Measurements from ENCODE around the gene BTD.
"Not testable (repeated sequence)": the region's sequence is repeated elsewhere in the genome, so short reads cannot be mapped to it uniquely, and the experiment has no call there.

Gene BTD

GRCh38 chr3:15601399-15602145, at the start of gene BTD, which contains the start of gene HACL1:
TSS of gene BTD (plus strand) at chr3:15601745. CDS start at chr3:15635440, 33,695 bp downstream.
TSS of gene HACL1 (minus strand) at chr3:15601569. CDS start at chr3:15601463, 106 bp downstream.
- DNase-seq: no peak

GRCh38 chr3:15551902-15552301, 49.6 kb upstream of the BTD start:
- DNase-seq: no peak

GRCh38 chr3:15553749-15554148, 47.8 kb upstream of the BTD start:
- no peak for DNase-seq

- no peak for DNase-seq
These were observed 45.0 kb upstream of the BTD start for GRCh38 chr3:15556512-15556911.

- peak; percentile 83 for DNase-seq
These were observed 44.0 kb upstream of the BTD start for GRCh38 chr3:15557511-15557946.

- no peak for DNase-seq
These were observed 43.0 kb upstream of the BTD start for GRCh38 chr3:15558581-15558980.

- no peak for DNase-seq
These were observed 39.0 kb upstream of the BTD start for GRCh38 chr3:15562560-15562959.

GRCh38 chr3:15563190-15563589, 38.4 kb upstream of the BTD start:
- no peak for DNase-seq

- no peak for DNase-seq
These were observed 29.4 kb upstream of the BTD start for GRCh38 chr3:15572138-15572537.

GRCh38 chr3:15575446-15575845, 26.1 kb upstream of the BTD start:
- DNase-seq: no peak

GRCh38 chr3:15576475-15576874, 25.1 kb upstream of the BTD start:
- no peak for DNase-seq

- no peak for DNase-seq
These were observed 23.2 kb upstream of the BTD start for GRCh38 chr3:15578289-15578867.

GRCh38 chr3:15579051-15579450, 22.5 kb upstream of the BTD start:
- DNase-seq: no peak

GRCh38 chr3:15581471-15582394, 19.8 kb upstream of the BTD start:
- no peak for DNase-seq

- DNase-seq: no peak
These were observed 16.3 kb upstream of the BTD start for GRCh38 chr3:15585111-15585845.

GRCh38 chr3:15591242-15591641, 10.3 kb upstream of the BTD start:
- DNase-seq: no peak

- DNase-seq: no peak
These were observed 9.6 kb upstream of the BTD start for GRCh38 chr3:15591928-15592327.

GRCh38 chr3:15592968-15593367, 8.6 kb upstream of the BTD start:
- DNase-seq: no peak

GRCh38 chr3:15595955-15596354, 5.6 kb upstream of the BTD start:
- no peak for DNase-seq

- no peak for DNase-seq
These were observed 523 bp upstream of the BTD start for GRCh38 chr3:15601046-15601398.

GRCh38 chr3:15602146-15602536, 596 bp downstream of the BTD start:
- DNase-seq: no peak

GRCh38 chr3:15602816-15603215, 1.3 kb downstream of the BTD start:
- DNase-seq: not testable (repeated sequence)

GRCh38 chr3:15604584-15604983, 3.0 kb downstream of the BTD start:
- not testable (repeated sequence) for DNase-seq

Data from kidney glomerular epithelial cell (primary cell).